Spleen (tissue), 11 donors: Measurements from ENCODE around the gene UNC5CL. TPM values are rescaled to one million over a fixed set of nuclear protein-coding genes. Genes with fewer than 3 reads are reported as not detected.
A peak's percentile ranks its signal among the peaks of the same experiment; 100 is the strongest.

ENCODE experiments used
- DNase-seq: peaks from one replicate; pipeline ENCODE4 v3.0.0-alpha.2; 2020
- H3K27ac ChIP-seq, 8 donors: fragments of 200-600 bp; sonication (generic) in 7 of 8; 1 replicate in 4 of 8; 2 replicates in 4 of 8; pipeline versions ENCODE4 v1.5.0 to v1.8.0; 2016 to 2021; ENCODE audit warnings: inconsistent platforms in 4 of 8, mild to moderate bottlenecking in 4 of 8, moderate library complexity in 1 of 8
- H3K27me3 ChIP-seq, 7 donors: fragments of 200-600 bp; sonication (generic) in 6 of 7; replicated peaks in 1 of 7; 1 replicate in 4 of 7; 2 replicates in 3 of 7; pipeline versions ENCODE4 v1.5.0 to v1.8.0; 2016 to 2021; ENCODE audit warnings: inconsistent platforms in 3 of 7, mild to moderate bottlenecking in 1 of 7
- H3K36me3 ChIP-seq, 6 donors: fragments of 200-600 bp; sonication (generic) in 5 of 6; 1 replicate in 4 of 6; 2 replicates in 2 of 6; pipeline versions ENCODE4 v1.5.0 to v1.8.0; 2016 to 2021; ENCODE audit warnings: inconsistent platforms in 2 of 6
- H3K4me1 ChIP-seq, 6 donors: fragments of 200-600 bp; sonication (generic) in 5 of 6; 1 replicate in 3 of 6; 2 replicates in 3 of 6; pipeline versions ENCODE4 v1.5.0 to v1.8.0; 2016 to 2021; ENCODE audit warnings: inconsistent platforms in 3 of 6
- H3K4me3 ChIP-seq, 8 donors: fragments of 200-600 bp; sonication (generic) in 7 of 8; 1 replicate in 4 of 8; 2 replicates in 4 of 8; pipeline versions ENCODE4 v1.5.0 to v1.8.0; 2016 to 2021; ENCODE audit warnings: inconsistent platforms in 4 of 8, mild to moderate bottlenecking in 4 of 8, moderate library complexity in 2 of 8
- H3K9me3 ChIP-seq, 8 donors: fragments of 200-600 bp; sonication (generic) in 7 of 8; 1 replicate in 4 of 8; 2 replicates in 4 of 8; pipeline versions ENCODE4 v1.5.0 to v1.8.0; 2016 to 2021; ENCODE audit warnings: inconsistent platforms in 4 of 8
- POLR2A ChIP-seq, 3 donors: fragments of 450-650 bp; IDR thresholded peaks; one replicate each; pipeline ENCODE4 v1.5.1; 2017; ENCODE audit warnings: antibody characterized with exemption in 3 of 3, mild to moderate bottlenecking in 1 of 3
- POLR2AphosphoS5 ChIP-seq, 3 donors: sonication (generic); formaldehyde crosslinking; IDR thresholded peaks; one replicate each; pipeline ENCODE4 v1.5.1; 2017; ENCODE audit warnings: antibody characterized with exemption in 3 of 3
- WGBS, 5 donors: extraction: QIAGEN DNeasy Blood & Tissue Kit in 3 of 5; methylation state at CpG; one replicate each; pipeline versions ENCODE4 v1.1.5 to v1.1.7; 2013 to 2018; 5-methylcytosine and 5-hydroxymethylcytosine counted together
- intact Hi-C: fragments of 100-400 bp; cut with DNase I; formaldehyde crosslinking; loops from one replicate; pipeline ENCODE4 v1.15.0; 2023; ENCODE audit warnings: low total_unique reads
- polyA plus RNA-seq, 3 donors: library from polyadenylated mRNA; stranded (reverse); fragments of 200-250 nt; gene quantifications; one replicate each; pipeline ENCODE4 v1.2.1, GENCODE V29; 2013
- total RNA-seq, 7 donors: library from RNA; depleted of rRNA in 3 of 7; stranded (reverse); fragments of >200 nt in 3 of 7; fragmentation: NEBNext Ultra II Directional in 4 of 7; extraction: Animal tissue kit (Norgen Biotek cat#: 25700) in 4 of 7; gene quantifications; one replicate each; pipeline versions ENCODE4 v1.1.0 to v1.2.1, GENCODE V29; 2016 to 2021
- TF ChIP-seq, protein P1 (sequence below), 11 experiments: fragments of 200-600 bp in 7 of 11; fragments of 450-650 bp in 4 of 11; sonication (generic) in 4 of 11; IDR thresholded peaks in 8 of 11; conservative IDR thresholded peaks in 3 of 11; 1 replicate in 7 of 11; 2 replicates in 4 of 11; pipeline versions ENCODE4 v1.4.0 to v1.8.0; 2016 to 2021; ENCODE audit warnings: antibody characterized with exemption in 11 of 11, inconsistent platforms in 4 of 11, mild to moderate bottlenecking in 1 of 11
- donor health status: healthy with polysubstance abuse.
- donor health status: DM: no; HTN: no; CAD: no; lungs with moderate emphysema.
- donor health status: DM: no; HTN: no; CAD: no.
- donor health status: Bipolar disorder and iron deficiency.
- donor health status: healthy.
- donor health status: DM: no; HTN: no; CAD: no.
- donor health status: DM: yes; HTN: yes; CAD: no.

UNC5CL gene
- total and polyA plus RNA-seq, 10 donors = 1.4 to 3.9 (median 2.7) TPM

DNA sequence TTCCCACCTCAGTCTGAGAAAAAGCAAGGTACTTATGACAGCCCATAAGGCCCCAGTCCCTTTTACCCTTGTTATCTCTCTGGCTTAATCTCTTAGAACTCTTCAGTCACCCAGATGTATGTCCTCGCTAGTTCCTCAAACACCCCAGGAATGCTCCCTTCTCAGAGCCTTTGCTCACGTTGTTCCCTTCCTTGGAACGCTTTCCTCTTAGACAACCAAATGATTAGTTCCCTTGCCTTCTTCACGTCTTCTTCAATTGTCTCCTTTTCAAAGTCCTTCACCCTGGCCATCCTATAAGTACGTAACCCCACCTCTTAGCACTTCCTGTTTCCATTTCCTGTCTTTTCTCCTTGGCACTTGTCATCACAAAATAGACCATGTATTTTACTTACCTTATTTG, 12.9 kb upstream of the UNC5CL start:
- Histone ChIP-seq H3K27ac (peak overlapping the region in 1 of 8 donors; percentile 23), H3K4me3 (no peak overlapping the region), H3K4me1 (peaks cover 6 to 16% (median 12%) of the 10 kb centered on the region in 6 donors), H3K9me3 (no peaks in the 10 kb centered on the region), H3K36me3 (peaks cover 0 to 32% (median 4%) of the 10 kb centered on the region in 6 donors), H3K27me3 (no peaks in the 10 kb centered on the region)
- intact Hi-C loops = no loop called here
- WGBS, 5 donors = 37 to 53% (median 43%) methylated on average over 5 of the region's 5 CpGs
- DNase-seq = no peak
- TF ChIP-seq, protein P1, sequence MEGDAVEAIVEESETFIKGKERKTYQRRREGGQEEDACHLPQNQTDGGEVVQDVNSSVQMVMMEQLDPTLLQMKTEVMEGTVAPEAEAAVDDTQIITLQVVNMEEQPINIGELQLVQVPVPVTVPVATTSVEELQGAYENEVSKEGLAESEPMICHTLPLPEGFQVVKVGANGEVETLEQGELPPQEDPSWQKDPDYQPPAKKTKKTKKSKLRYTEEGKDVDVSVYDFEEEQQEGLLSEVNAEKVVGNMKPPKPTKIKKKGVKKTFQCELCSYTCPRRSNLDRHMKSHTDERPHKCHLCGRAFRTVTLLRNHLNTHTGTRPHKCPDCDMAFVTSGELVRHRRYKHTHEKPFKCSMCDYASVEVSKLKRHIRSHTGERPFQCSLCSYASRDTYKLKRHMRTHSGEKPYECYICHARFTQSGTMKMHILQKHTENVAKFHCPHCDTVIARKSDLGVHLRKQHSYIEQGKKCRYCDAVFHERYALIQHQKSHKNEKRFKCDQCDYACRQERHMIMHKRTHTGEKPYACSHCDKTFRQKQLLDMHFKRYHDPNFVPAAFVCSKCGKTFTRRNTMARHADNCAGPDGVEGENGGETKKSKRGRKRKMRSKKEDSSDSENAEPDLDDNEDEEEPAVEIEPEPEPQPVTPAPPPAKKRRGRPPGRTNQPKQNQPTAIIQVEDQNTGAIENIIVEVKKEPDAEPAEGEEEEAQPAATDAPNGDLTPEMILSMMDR (IDR thresholded peaks at IDR 0.05 in 8 of 11, conservative IDR thresholded peaks at IDR 0.05 in 3 of 11) = no peak
- no peak for TF ChIP-seq POLR2A (IDR thresholded peaks at IDR 0.05)

DNA sequence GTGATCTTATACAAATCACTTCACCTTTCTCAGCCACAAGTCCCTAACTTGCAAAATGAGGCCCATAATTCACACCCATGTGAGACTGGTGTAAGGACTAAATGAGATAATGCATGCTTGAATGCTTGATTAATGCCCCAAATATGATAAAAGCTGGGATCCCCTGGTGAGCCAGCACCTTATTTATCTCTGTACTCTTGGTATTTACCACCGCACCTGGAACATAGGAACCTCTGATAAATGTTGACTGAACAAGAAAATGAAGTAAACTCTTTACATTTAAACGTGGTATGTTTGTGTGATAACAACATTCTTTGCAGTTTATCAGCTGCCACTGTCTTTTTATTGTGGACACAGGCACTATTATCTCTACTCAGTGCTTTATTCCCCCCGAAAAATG, 11.5 kb upstream of the UNC5CL start:
- Histone ChIP-seq H3K27me3 (no peaks in the 10 kb centered on the region), H3K36me3 (peaks cover 0 to 24% (median 2%) of the 10 kb centered on the region in 6 donors), H3K27ac (no peak overlapping the region), H3K4me3 (no peak overlapping the region), H3K9me3 (no peaks in the 10 kb centered on the region), H3K4me1 (peaks cover 6 to 16% (median 12%) of the 10 kb centered on the region in 6 donors)
- TF ChIP-seq POLR2AphosphoS5 (IDR thresholded peaks at IDR 0.05) (no peak), POLR2A (IDR thresholded peaks at IDR 0.05) (no peak)
- TF ChIP-seq, protein P1 (IDR thresholded peaks at IDR 0.05 in 8 of 11, conservative IDR thresholded peaks at IDR 0.05 in 3 of 11) = no peak
- intact Hi-C loops = no loop called here
- DNase-seq = no peak
- WGBS, 5 donors = 88 to 91% (median 90%) methylated on average over 3 of the region's 3 CpGs

DNA sequence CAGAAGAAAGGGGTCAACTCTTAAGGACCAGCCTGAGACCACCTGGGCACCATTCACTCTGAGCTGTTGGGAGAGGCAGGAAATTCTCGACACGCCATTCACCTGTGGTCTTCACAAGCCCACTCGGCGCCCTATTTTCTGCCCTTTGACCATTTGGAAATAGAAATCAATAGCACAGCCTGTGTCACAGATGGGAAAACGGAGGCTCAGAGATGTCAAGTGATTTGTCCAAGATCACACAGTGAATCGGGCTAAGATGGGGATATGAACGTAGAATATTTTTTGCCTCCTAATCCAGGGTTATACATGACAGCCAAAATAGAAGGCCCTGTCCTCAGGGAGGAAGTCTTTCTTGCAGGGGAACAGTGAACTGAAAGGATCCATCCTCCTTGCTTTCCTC, 10.9 kb upstream of the UNC5CL start:
- 83 to 96% (median 89%) methylated on average over 7 of the region's 7 CpGs for WGBS, 5 donors
- Histone ChIP-seq H3K9me3 (no peaks in the 10 kb centered on the region), H3K4me3 (no peak overlapping the region), H3K36me3 (peaks cover 0 to 18% (median 0%) of the 10 kb centered on the region in 6 donors), H3K27ac (no peak overlapping the region), H3K27me3 (no peaks in the 10 kb centered on the region), H3K4me1 (peaks cover 6 to 16% (median 12%) of the 10 kb centered on the region in 6 donors)
- intact Hi-C loops = no loop called here
- no peak for TF ChIP-seq POLR2A (IDR thresholded peaks at IDR 0.05)
- no peak for TF ChIP-seq POLR2AphosphoS5 (IDR thresholded peaks at IDR 0.05)
- TF ChIP-seq, protein P1 (IDR thresholded peaks at IDR 0.05 in 8 of 11, conservative IDR thresholded peaks at IDR 0.05 in 3 of 11) = no peak
- no peak for DNase-seq

DNA sequence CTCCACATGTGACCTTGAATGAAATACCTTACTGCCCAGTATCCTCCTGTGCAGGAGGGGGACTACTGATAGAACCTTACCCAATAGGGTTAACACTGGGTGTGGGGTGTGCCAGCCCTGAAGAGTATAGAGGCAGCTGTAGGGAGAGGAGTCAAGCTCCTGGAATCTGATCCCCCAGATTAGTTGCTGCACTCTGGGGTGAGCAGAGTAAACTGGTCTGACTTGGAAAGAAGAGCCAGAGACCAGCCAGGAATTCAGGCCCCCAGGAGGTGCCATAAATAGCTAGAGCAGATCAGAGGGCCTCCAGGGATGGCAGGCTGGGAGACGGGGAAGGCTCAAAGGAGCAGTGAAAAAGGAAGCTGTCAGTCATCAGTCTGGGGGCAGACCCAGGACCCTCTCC, 10.5 kb upstream of the UNC5CL start:
- H3K27ac ChIP-seq = no peak overlapping the region
- TF ChIP-seq POLR2A (IDR thresholded peaks at IDR 0.05) = no peak
- TF ChIP-seq POLR2AphosphoS5 (IDR thresholded peaks at IDR 0.05) = no peak
- TF ChIP-seq, protein P1 (IDR thresholded peaks at IDR 0.05 in 8 of 11, conservative IDR thresholded peaks at IDR 0.05 in 3 of 11) = no peak
- intact Hi-C loops = no loop called here

More for the DNA sequence above, 10.5 kb upstream of the UNC5CL start:
- Histone ChIP-seq H3K4me3 (no peak overlapping the region), H3K27me3 (no peaks in the 10 kb centered on the region), H3K9me3 (no peaks in the 10 kb centered on the region), H3K4me1 (peaks cover 6 to 16% (median 12%) of the 10 kb centered on the region in 6 donors), H3K36me3 (peaks cover 0 to 15% (median 0%) of the 10 kb centered on the region in 6 donors)
- 65 to 100% (median 88%) methylated on average over 1 of the region's 1 CpG for WGBS, 5 donors
- DNase-seq = no peak
